SIG-M5 (cell line): ENCODE results near the gene LAMB1.
"Not testable (repeated sequence)": the region's sequence is repeated elsewhere in the genome, so short reads cannot be mapped to it uniquely, and the experiment has no call there.

ENCODE experiments used
- DNase-seq: peaks from one replicate; lab custom pipeline; 2025; lab: John Stamatoyannopoulos, UW

Gene LAMB1

GRCh38 chr7:107917763-107918651 is 85.0 kb downstream of the LAMB1 start:
- DNase-seq, result no peak

- DNase-seq, result no peak
Observed at GRCh38 chr7:107915541-107915940, 87.4 kb downstream of the LAMB1 start.

- DNase-seq, result no peak
Observed at GRCh38 chr7:107914831-107915230, 88.1 kb downstream of the LAMB1 start.

GRCh38 chr7:107913851-107914250 is 89.1 kb downstream of the LAMB1 start:
- DNase-seq, result no peak

GRCh38 chr7:107911981-107912380 is 91.0 kb downstream of the LAMB1 start:
- DNase-seq, result no peak

- no peak for DNase-seq
Observed at GRCh38 chr7:107909445-107909844, 93.5 kb downstream of the LAMB1 start.

- peak; percentile 30 for DNase-seq
Observed at GRCh38 chr7:107907790-107908189, 95.2 kb downstream of the LAMB1 start.

- DNase-seq, result no peak
Observed at GRCh38 chr7:107902381-107902780, 100.6 kb downstream of the LAMB1 start.

GRCh38 chr7:107900496-107901015 is 102.4 kb downstream of the LAMB1 start:
- DNase-seq, result no peak

- no peak for DNase-seq
Observed at GRCh38 chr7:107898997-107899594, 103.9 kb downstream of the LAMB1 start.

- not testable (repeated sequence) for DNase-seq
Observed at GRCh38 chr7:107892367-107892741, 110.6 kb downstream of the LAMB1 start.

- no peak for DNase-seq
Observed at GRCh38 chr7:107891636-107892366, 111.2 kb downstream of the LAMB1 start.

GRCh38 chr7:107890962-107891635 is 111.9 kb downstream of the LAMB1 start, which contains the start of gene DLD:
DLD (plus strand) TSS chr7:107891183; CDS start chr7:107891251, 68 bp downstream.
- peak; percentile 50 for DNase-seq

- DNase-seq, result no peak
Observed at GRCh38 chr7:107890493-107890961, 112.4 kb downstream of the LAMB1 start.

- no peak for DNase-seq
Observed at GRCh38 chr7:107889992-107890391, 113.0 kb downstream of the LAMB1 start.

GRCh38 chr7:107887827-107888226 is 115.1 kb downstream of the LAMB1 start:
- not testable (repeated sequence) for DNase-seq

GRCh38 chr7:107884066-107884818 is 118.7 kb downstream of the LAMB1 start:
- no peak for DNase-seq

GRCh38 chr7:107882766-107883165 is 120.2 kb downstream of the LAMB1 start:
- no peak for DNase-seq

GRCh38 chr7:107879400-107880035 is 123.4 kb downstream of the LAMB1 start:
- DNase-seq, result no peak

- no peak for DNase-seq
Observed at GRCh38 chr7:107878636-107879035, 124.3 kb downstream of the LAMB1 start.
